Mesendoderm (in vitro differentiated cells): ENCODE data around the gene KCNMB2.

ENCODE experiments used
- DNase-seq: peaks from one replicate; pipeline ENCODE4 v3.0.0; 2013
- H2AK5ac ChIP-seq: 2 replicates; pipeline ENCODE4 v1.6.1; 2013; ENCODE audit warnings: low read length, inconsistent platforms
- H2BK120ac ChIP-seq: 2 replicates; pipeline ENCODE4 v1.6.1; 2013; ENCODE audit warnings: low read depth, mild to moderate bottlenecking, low read length, moderate library complexity, mixed read lengths
- H2BK15ac ChIP-seq: replicated peaks from 2 replicates; pipeline ENCODE4 v1.6.1; 2013; ENCODE audit warnings: low read depth, mild to moderate bottlenecking, moderate library complexity
- H2BK5ac ChIP-seq: 2 replicates; pipeline ENCODE4 v1.6.1; 2013; ENCODE audit warnings: low read length, inconsistent platforms
- H3K18ac ChIP-seq: 2 replicates; pipeline ENCODE4 v1.6.1; 2013; ENCODE audit warnings: mild to moderate bottlenecking, low read length, mixed read lengths
- H3K23ac ChIP-seq: one replicate; pipeline ENCODE4 v1.6.1; 2013; ENCODE audit warnings: low read length
- H3K27ac ChIP-seq: 2 replicates; pipeline ENCODE4 v1.5.1; 2013; ENCODE audit warnings: low read depth, mild to moderate bottlenecking, inconsistent platforms, low read length, moderate library complexity
- H3K27me3 ChIP-seq: 2 replicates; pipeline ENCODE4 v1.6.1; 2013; ENCODE audit warnings: low read length, control low read depth, mild to moderate bottlenecking, inconsistent platforms; ENCODE audit not compliant: insufficient read depth, poor library complexity
- H3K36me3 ChIP-seq: 2 replicates; pipeline ENCODE4 v1.6.1; 2013; ENCODE audit warnings: low read length, inconsistent platforms; ENCODE audit not compliant: control insufficient read depth, insufficient read depth
- H3K4ac ChIP-seq: one replicate; pipeline ENCODE4 v1.6.1; 2013; ENCODE audit warnings: low read depth, mild to moderate bottlenecking, low read length, moderate library complexity
- H3K4me1 ChIP-seq: 2 replicates; pipeline ENCODE4 v1.6.1; 2013; ENCODE audit warnings: low read depth, low read length, inconsistent platforms; ENCODE audit not compliant: control insufficient read depth
- H3K4me2 ChIP-seq: 2 replicates; pipeline ENCODE4 v1.6.1; 2013; ENCODE audit warnings: low read length
- H3K4me3 ChIP-seq: 2 replicates; pipeline ENCODE4 v1.5.1; 2013; ENCODE audit warnings: mild to moderate bottlenecking, low read length
- H3K56ac ChIP-seq: one replicate; pipeline ENCODE4 v1.6.1; 2013; ENCODE audit warnings: low read length
- H3K79me1 ChIP-seq: 2 replicates; pipeline ENCODE4 v1.6.1; 2013; ENCODE audit warnings: low read length, inconsistent platforms
- H3K79me2 ChIP-seq: 2 replicates; pipeline ENCODE4 v1.6.1; 2013; ENCODE audit warnings: mild to moderate bottlenecking, low read length; ENCODE audit not compliant: control insufficient read depth, insufficient read depth
- H3K9ac ChIP-seq: 2 replicates; pipeline ENCODE4 v1.6.1; 2013; ENCODE audit warnings: low read length, inconsistent platforms
- H4K5ac ChIP-seq: one replicate; pipeline ENCODE4 v1.6.1; 2013; ENCODE audit warnings: low read length
- H4K8ac ChIP-seq: one replicate; pipeline ENCODE4 v1.6.1; 2013; ENCODE audit warnings: low read depth, mild to moderate bottlenecking, control low read depth, low read length, moderate library complexity
- WGBS: extraction: QIAGEN DNeasy Blood & Tissue Kit; methylation state at CpG from one replicate; pipeline ENCODE4 v1.1.7; 2013; ENCODE audit warnings: low lambda C conversion rate, missing lambda C conversion rate; ENCODE audit not compliant: insufficient coverage; ENCODE audit errors: extremely low coverage; 5-methylcytosine and 5-hydroxymethylcytosine counted together

Gene KCNMB2

GRCh38 chr3:178529606-178530225 is 6.5 kb upstream of the KCNMB2 start:
- Histone ChIP-seq H4K5ac (no peak overlapping the region), H2AK5ac (no peak overlapping the region), H2BK15ac (no peak overlapping the region), H2BK120ac (no peak overlapping the region), H3K4ac (no peak overlapping the region), H3K27me3 (no peaks in the 10 kb centered on the region), H3K27ac (no peak overlapping the region), H3K56ac (no peak overlapping the region), H3K4me3 (no peak overlapping the region), H3K79me1 (no peaks in the 10 kb centered on the region), H3K18ac (no peak overlapping the region), H3K23ac (no peak overlapping the region), H3K4me1 (no peaks in the 10 kb centered on the region), H3K36me3 (no peaks in the 10 kb centered on the region), H3K79me2 (no peaks in the 10 kb centered on the region), H2BK5ac (no peak overlapping the region), H3K9ac (no peak overlapping the region), H4K8ac (no peak overlapping the region), H3K4me2 (no peak overlapping the region)
- no peak for DNase-seq

GRCh38 chr3:178532476-178532875 is 3.8 kb upstream of the KCNMB2 start:
- no peaks in the 10 kb centered on the region for H3K36me3 ChIP-seq
- no peak overlapping the region for H3K56ac ChIP-seq
- no CpG with 5 or more reads among the region's 2 CpGs for WGBS
- H2BK5ac ChIP-seq = no peak overlapping the region
- H2BK120ac ChIP-seq = no peak overlapping the region
- H3K9ac ChIP-seq = no peak overlapping the region
- no peak overlapping the region for H3K4ac ChIP-seq
- H3K27ac ChIP-seq = no peak overlapping the region
- H3K4me3 ChIP-seq = no peak overlapping the region
- DNase-seq = no peak
- H2BK15ac ChIP-seq = no peak overlapping the region
- peaks cover 5% of the 10 kb centered on the region for H3K4me1 ChIP-seq
- H3K23ac ChIP-seq = no peak overlapping the region
- H4K8ac ChIP-seq = no peak overlapping the region
- H3K18ac ChIP-seq = no peak overlapping the region
- no peak overlapping the region for H2AK5ac ChIP-seq
- no peaks in the 10 kb centered on the region for H3K27me3 ChIP-seq
- no peak overlapping the region for H4K5ac ChIP-seq
- no peaks in the 10 kb centered on the region for H3K79me2 ChIP-seq
- H3K79me1 ChIP-seq = no peaks in the 10 kb centered on the region
- H3K4me2 ChIP-seq = no peak overlapping the region

- H2BK15ac ChIP-seq = no peak overlapping the region
- no CpG with 5 or more reads among the region's 7 CpGs for WGBS
- no peak overlapping the region for H3K4ac ChIP-seq
- no peaks in the 10 kb centered on the region for H3K27me3 ChIP-seq
- H2BK5ac ChIP-seq = no peak overlapping the region
- H3K36me3 ChIP-seq = no peaks in the 10 kb centered on the region
- no peak overlapping the region for H3K4me3 ChIP-seq
- no peak overlapping the region for H3K4me2 ChIP-seq
- H3K79me2 ChIP-seq = no peaks in the 10 kb centered on the region
- no peak overlapping the region for H2AK5ac ChIP-seq
- no peak overlapping the region for H4K5ac ChIP-seq
- peaks cover 5% of the 10 kb centered on the region for H3K4me1 ChIP-seq
- H3K9ac ChIP-seq = no peak overlapping the region
- H3K23ac ChIP-seq = no peak overlapping the region
- no peak overlapping the region for H4K8ac ChIP-seq
- H2BK120ac ChIP-seq = no peak overlapping the region
- no peak for DNase-seq
- no peaks in the 10 kb centered on the region for H3K79me1 ChIP-seq
- H3K56ac ChIP-seq = no peak overlapping the region
- no peak overlapping the region for H3K18ac ChIP-seq
- H3K27ac ChIP-seq = no peak overlapping the region
Measured at GRCh38 chr3:178537122-178537705, 978 bp downstream of the KCNMB2 start.

DNA sequence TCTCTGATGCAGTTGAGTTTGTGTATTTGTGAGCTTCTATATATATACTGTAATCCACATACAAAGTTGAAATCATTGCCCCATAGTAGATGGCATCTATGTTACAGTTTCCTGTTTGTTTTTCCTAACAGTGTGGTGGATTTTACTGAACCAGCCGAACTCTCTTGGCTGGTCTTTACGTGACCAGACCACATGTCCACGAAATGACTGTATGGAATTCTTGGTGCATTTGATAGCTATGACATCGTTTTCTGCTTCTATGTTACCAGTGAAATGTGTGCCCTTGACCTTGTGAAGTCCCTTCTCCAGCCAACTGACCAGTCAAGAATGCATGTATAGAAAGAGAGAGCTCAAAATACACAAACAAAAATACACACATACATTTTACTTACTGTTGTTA is 1.8 kb downstream of the KCNMB2 start:
- no CpG with 5 or more reads among the region's 4 CpGs for WGBS
- H3K23ac ChIP-seq = no peak overlapping the region
- no peaks in the 10 kb centered on the region for H3K27me3 ChIP-seq
- no peak overlapping the region for H2BK120ac ChIP-seq
- H2BK5ac ChIP-seq = no peak overlapping the region
- no peaks in the 10 kb centered on the region for H3K36me3 ChIP-seq
- no peak overlapping the region for H4K8ac ChIP-seq
- no peak overlapping the region for H2AK5ac ChIP-seq
- no peak overlapping the region for H4K5ac ChIP-seq
- H3K27ac ChIP-seq = no peak overlapping the region
- no peak overlapping the region for H3K4me2 ChIP-seq
- H3K9ac ChIP-seq = no peak overlapping the region
- no peak overlapping the region for H3K4me3 ChIP-seq
- H3K4ac ChIP-seq = no peak overlapping the region
- H3K4me1 ChIP-seq = peaks cover 5% of the 10 kb centered on the region
- no peaks in the 10 kb centered on the region for H3K79me2 ChIP-seq
- H3K79me1 ChIP-seq = no peaks in the 10 kb centered on the region
- H3K18ac ChIP-seq = no peak overlapping the region
- DNase-seq = no peak
- H2BK15ac ChIP-seq = no peak overlapping the region
- no peak overlapping the region for H3K56ac ChIP-seq

DNA sequence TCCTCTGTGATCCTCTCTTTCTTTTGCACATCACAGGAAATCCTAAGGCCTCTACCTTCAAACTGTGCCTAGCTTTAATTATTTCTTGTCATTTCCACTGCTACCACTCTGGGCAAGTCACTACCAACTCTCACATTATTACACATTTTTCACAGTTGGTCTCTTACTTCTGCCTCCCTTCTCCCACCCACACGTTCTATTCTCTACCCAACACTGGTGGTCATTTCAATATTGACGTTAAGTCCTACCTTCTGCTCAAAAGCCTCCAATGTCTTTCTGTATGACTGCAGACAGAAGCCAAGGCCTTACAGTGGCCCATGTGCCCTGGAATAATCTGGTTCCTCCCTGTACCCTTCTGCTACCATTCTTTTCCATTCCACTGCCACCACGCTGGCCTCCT is 3.9 kb downstream of the KCNMB2 start:
- no peak overlapping the region for H3K4ac ChIP-seq
- H2AK5ac ChIP-seq = no peak overlapping the region
- no peak overlapping the region for H2BK5ac ChIP-seq
- H3K79me2 ChIP-seq = no peaks in the 10 kb centered on the region
- H3K4me1 ChIP-seq = peaks cover 5% of the 10 kb centered on the region
- no peak overlapping the region for H4K5ac ChIP-seq
- H2BK15ac ChIP-seq = no peak overlapping the region
- no peak overlapping the region for H3K4me2 ChIP-seq
- no peak for DNase-seq
- H3K4me3 ChIP-seq = no peak overlapping the region
- no peak overlapping the region for H4K8ac ChIP-seq
- no peak overlapping the region for H2BK120ac ChIP-seq
- WGBS = no CpG with 5 or more reads among the region's 3 CpGs
- no peak overlapping the region for H3K23ac ChIP-seq
- H3K9ac ChIP-seq = no peak overlapping the region
- no peak overlapping the region for H3K56ac ChIP-seq
- no peaks in the 10 kb centered on the region for H3K79me1 ChIP-seq
- H3K18ac ChIP-seq = no peak overlapping the region
- no peaks in the 10 kb centered on the region for H3K27me3 ChIP-seq
- H3K27ac ChIP-seq = no peak overlapping the region
- H3K36me3 ChIP-seq = no peaks in the 10 kb centered on the region

DNA sequence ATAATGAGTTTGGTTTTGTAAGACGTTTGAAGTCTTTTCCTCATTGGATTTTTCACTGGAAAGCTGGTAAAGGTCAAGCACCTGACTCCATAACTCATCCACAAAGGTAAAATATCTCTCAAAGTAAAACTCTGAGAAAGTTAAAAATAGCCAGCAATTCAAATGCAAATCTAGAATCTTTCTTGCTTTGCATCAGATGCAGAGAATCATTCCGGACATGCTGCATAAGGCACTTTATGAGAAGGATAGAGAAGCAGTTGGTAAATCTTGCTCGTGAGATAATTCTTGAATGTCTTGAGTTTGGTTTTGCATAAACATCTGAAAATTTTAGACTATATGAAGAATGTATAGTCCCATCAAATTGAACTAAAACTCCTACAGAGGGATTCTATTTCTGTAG is 9.1 kb downstream of the KCNMB2 start:
- Histone ChIP-seq H2BK120ac (no peak overlapping the region), H3K56ac (no peak overlapping the region), H3K9ac (no peak overlapping the region), H4K5ac (no peak overlapping the region), H3K27me3 (no peaks in the 10 kb centered on the region), H3K79me1 (no peaks in the 10 kb centered on the region), H3K4me3 (no peak overlapping the region), H2AK5ac (no peak overlapping the region), H3K4ac (no peak overlapping the region), H4K8ac (no peak overlapping the region), H2BK5ac (no peak overlapping the region), H3K4me1 (no peaks in the 10 kb centered on the region), H3K18ac (no peak overlapping the region), H3K4me2 (no peak overlapping the region), H3K79me2 (no peaks in the 10 kb centered on the region), H2BK15ac (no peak overlapping the region), H3K27ac (no peak overlapping the region), H3K23ac (no peak overlapping the region), H3K36me3 (no peaks in the 10 kb centered on the region)
- DNase-seq = no peak
- no CpG with 5 or more reads among the region's 3 CpGs for WGBS
